ENCODE measurements around the gene ACR.

GRCh38 chr22:50691521-50691920 lies 46.5 kb upstream of the ACR start:
- TF ChIP-seq POLR2A (IDR thresholded peaks at IDR 0.05; ENCODE audit: low read depth, low read length) (no peak), CTCF (conservative IDR thresholded peaks at IDR 0.05; ENCODE audit: low read depth, low read length) (peak; percentile 60), FOS (IDR thresholded peaks at IDR 0.05; ENCODE audit: low read depth, low read length) (no peak), BHLHE40 (IDR thresholded peaks at IDR 0.05; ENCODE audit: low read depth, low read length) (no peak), USF2 (IDR thresholded peaks at IDR 0.05; ENCODE audit: low read depth, low read length) (no peak)

Data from IMR-90 (cell line).